Ectodermal cell (in vitro differentiated cells): ENCODE measurements around the gene TDRKH.
"Not testable (repeated sequence)": the region's sequence is repeated elsewhere in the genome, so short reads cannot be mapped to it uniquely, and the experiment has no call there.

Experiments
- H3K27ac ChIP-seq: 2 replicates; pipeline ENCODE4 v1.7.0; 2013; ENCODE audit warnings: mild to moderate bottlenecking, low read depth, low read length; ENCODE audit not compliant: insufficient read depth, poor library complexity, severe bottlenecking
- H3K27me3 ChIP-seq: 2 replicates; pipeline ENCODE4 v1.7.0; 2013; ENCODE audit warnings: mild to moderate bottlenecking, low read length; ENCODE audit not compliant: insufficient read depth, control insufficient read depth, poor library complexity, severe bottlenecking
- H3K36me3 ChIP-seq: one replicate; pipeline ENCODE4 v1.7.0; 2013; ENCODE audit warnings: low read length; ENCODE audit not compliant: control insufficient read depth, insufficient read depth
- H3K4me1 ChIP-seq: one replicate; pipeline ENCODE4 v1.7.0; 2013; ENCODE audit warnings: low read length; ENCODE audit not compliant: control insufficient read depth, insufficient read depth
- H3K4me3 ChIP-seq: 2 replicates; pipeline ENCODE4 v1.7.0; 2013; ENCODE audit warnings: low read depth, low read length, control low read depth; ENCODE audit not compliant: insufficient read depth
- H3K9me3 ChIP-seq: 2 replicates; pipeline ENCODE4 v1.7.0; 2013; ENCODE audit warnings: mild to moderate bottlenecking, low read length, moderate library complexity; ENCODE audit not compliant: control insufficient read depth
- WGBS, 2 experiments: methylation state at CpG; one replicate each; pipeline ENCODE4 v1.1.7; 2013; ENCODE audit warnings: missing lambda C conversion rate in 2 of 2; 5-methylcytosine and 5-hydroxymethylcytosine counted together

The TDRKH gene

DNA sequence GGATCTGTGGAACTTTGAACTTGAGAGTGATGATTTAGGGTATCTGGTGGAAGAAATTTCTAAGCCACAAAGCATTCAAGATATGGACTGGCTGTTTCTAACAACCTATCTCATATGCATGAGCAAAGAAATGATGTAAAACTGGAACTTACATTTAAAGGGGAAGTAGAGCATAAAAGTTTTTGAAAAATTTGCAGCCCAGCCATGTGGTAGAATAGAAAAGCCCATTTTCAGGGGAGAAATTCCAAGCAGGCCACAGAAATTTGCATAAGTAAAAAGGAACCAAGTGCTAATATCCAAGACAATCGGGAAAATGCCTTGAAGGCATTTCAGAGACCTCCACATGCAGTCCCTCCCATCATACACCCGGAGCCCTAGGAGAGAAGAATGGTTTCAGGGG, 53.3 kb downstream of the TDRKH start:
- H3K36me3 ChIP-seq: no peaks in the 10 kb centered on the region
- peaks cover 2% of the 10 kb centered on the region for H3K9me3 ChIP-seq
- no peak overlapping the region for H3K27ac ChIP-seq
- 70 to 73% methylated on average over 2 of the region's 2 CpGs for WGBS, 2 experiments
- H3K4me1 ChIP-seq: no peaks in the 10 kb centered on the region
- H3K27me3 ChIP-seq: no peaks in the 10 kb centered on the region
- H3K4me3 ChIP-seq: no peak overlapping the region

DNA sequence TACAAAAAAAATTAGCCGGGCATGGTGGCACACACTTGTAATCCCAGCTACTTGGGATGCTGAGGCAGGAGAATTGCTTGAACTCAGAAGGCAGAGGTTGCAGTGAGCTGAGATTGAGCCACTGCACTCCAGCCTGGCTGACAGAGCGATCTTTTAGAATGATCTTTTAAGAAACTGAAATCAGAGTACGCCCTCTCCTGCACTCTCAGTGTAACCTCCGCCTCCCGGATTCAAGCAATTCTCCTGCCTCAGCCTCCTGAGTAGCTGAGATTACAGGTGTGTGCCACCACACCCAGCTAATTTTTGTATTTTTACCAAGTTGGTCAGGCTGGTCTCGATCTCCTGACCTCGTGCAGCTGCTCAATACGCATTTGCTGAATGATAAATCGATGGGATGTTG, 56.3 kb downstream of the TDRKH start:
- H3K9me3 ChIP-seq, H3K4me1 ChIP-seq, H3K27me3 ChIP-seq, H3K36me3 ChIP-seq, H3K27ac ChIP-seq, H3K4me3 ChIP-seq: not testable (repeated sequence)
- WGBS, 2 experiments: 89 to 93% methylated on average over 9 of the region's 9 CpGs

DNA sequence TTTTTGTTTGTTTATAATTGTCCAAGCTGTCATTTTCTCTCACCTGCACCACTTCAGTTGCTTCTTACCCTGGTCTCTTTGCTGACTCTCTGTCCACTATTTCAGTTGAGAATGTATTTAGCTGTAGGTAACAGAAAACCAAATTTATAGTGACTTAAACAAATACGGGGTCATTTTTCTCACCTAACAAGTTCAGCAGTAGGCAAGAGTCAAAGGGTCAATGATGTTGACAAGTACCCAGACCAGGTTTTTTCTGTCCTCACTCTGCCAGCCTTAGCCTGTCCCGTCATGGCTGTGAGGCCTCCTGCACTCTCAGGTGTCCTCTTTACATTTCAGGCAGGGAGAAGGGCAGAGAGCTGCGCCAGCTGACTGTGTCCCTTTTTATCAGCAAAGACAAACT, 57.2 kb downstream of the TDRKH start:
- H3K4me3 ChIP-seq: no peak overlapping the region
- peaks cover 17% of the 10 kb centered on the region for H3K4me1 ChIP-seq
- 89 to 91% methylated on average over 3 of the region's 3 CpGs for WGBS, 2 experiments
- H3K27ac ChIP-seq: no peak overlapping the region
- H3K36me3 ChIP-seq: no peaks in the 10 kb centered on the region
- peaks cover 1% of the 10 kb centered on the region for H3K27me3 ChIP-seq
- H3K9me3 ChIP-seq: peaks cover 2% of the 10 kb centered on the region

DNA sequence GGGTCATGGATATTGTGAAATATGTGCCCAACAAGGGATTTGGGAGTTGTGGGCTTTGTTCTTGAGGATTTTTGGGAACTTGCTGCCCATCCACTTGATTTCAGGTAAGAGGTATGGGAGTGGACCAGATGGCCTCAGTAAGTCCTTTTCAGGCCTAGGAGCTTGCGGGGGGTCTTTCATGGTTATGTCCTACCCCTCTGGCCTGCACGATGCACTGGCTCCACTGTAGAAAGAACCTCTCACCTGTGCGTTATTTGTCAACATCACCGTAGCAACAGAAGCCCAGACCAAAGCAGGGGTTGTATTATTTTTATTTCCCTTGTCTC, 60.4 kb downstream of the TDRKH start:
- Histone ChIP-seq H3K36me3 (no peaks in the 10 kb centered on the region), H3K4me1 (peaks cover 21% of the 10 kb centered on the region), H3K4me3 (no peak overlapping the region), H3K9me3 (no peaks in the 10 kb centered on the region), H3K27ac (no peak overlapping the region), H3K27me3 (peaks cover 7% of the 10 kb centered on the region)
- 89 to 92% methylated on average over 4 of the region's 4 CpGs for WGBS, 2 experiments

DNA sequence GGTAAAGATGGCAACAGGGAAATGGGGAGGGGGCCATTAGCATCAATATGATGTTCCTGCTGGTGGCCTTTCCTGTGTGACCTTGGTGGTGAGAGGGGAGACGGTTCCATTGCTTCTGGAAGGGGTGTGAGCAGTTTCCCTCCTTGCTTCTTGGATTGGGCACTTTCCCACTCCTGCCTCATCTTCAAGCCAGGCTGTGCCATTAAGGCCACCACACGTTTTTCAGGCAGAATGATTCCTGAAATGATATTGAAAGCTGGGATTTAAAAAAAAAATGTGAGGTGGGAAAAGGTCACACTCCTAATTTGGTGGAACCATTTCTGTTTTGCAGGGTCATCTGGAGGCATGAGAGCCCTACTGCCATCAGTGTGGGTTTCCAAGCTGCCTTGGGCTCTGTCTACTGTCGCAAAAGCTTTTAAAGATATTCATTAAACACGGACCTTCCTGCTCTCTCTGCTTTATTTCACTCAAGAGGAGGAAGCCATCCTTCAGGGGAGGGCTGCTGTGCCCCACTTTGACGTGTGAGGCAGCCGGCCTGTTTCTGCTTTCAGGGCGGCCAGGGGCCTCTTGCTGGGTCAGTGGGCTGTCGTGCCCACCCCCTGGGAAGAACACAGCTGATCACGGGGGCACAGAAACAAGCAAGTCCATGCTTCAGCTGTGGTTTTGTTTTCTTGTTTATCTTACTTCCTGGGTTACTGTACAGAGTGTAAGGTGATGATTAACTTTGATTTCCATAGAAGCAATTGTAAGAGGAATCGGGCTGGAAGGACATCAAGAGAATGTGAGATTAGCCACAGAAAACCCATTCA, 60.9 kb downstream of the TDRKH start:
- WGBS, 2 experiments: 68 to 71% methylated on average over 10 of the region's 10 CpGs
- Histone ChIP-seq H3K36me3 (no peaks in the 10 kb centered on the region), H3K9me3 (no peaks in the 10 kb centered on the region)

DNA sequence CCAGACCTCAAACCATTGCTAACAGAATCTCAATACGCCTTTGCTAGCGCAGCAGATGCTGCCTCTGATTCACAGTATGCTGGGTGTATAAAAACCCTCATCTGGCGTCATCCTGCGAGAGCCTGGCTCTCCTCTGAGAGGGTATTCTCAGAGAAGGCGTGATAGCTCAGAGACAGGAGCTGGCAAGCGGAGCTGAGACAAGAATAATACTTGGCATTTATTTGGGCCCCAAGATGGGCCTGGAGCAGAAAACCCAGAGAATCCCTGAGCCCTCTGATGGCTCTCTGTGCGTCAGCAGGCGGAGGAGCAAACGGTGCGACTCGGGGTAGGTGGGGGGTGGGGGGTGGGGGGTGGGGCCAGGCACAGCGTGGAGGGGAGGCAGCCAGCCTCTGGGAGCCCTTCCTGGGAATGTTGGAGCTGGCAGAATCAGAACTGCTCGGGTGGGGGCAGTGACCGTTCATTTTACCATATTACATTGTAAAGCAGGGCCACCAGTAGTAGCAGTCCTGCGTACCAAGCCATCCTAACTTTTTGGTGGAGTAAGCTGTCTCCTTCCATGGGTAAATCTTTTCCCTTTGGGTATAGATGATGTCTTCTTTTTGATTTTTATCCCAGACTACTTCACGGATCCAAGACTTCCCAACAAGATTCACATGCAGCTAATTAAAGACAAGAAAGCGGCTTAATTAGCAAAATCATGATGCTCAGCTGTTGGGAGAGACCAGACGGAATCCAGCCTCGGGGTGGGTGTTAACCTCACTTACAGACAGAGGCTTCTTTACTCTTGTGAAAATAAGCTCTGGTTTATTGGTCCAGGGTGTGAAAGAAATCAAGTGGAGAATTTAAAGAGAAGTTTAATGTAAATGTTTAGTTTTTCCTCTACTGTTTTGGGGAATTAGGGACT, 61.9 kb downstream of the TDRKH start:
- Histone ChIP-seq H3K27me3 (peaks cover 16% of the 10 kb centered on the region), H3K4me3 (no peak overlapping the region), H3K9me3 (no peaks in the 10 kb centered on the region), H3K4me1 (peaks cover 21% of the 10 kb centered on the region), H3K27ac (no peak overlapping the region), H3K36me3 (no peaks in the 10 kb centered on the region)
- WGBS, 2 experiments: 33 to 37% methylated on average over 19 of the region's 19 CpGs

More for the DNA sequence above, 60.9 kb downstream of the TDRKH start:
- H3K4me1 ChIP-seq: peaks cover 21% of the 10 kb centered on the region
- peaks cover 7% of the 10 kb centered on the region for H3K27me3 ChIP-seq
- H3K4me3 ChIP-seq: no peak overlapping the region
- H3K27ac ChIP-seq: no peak overlapping the region

DNA sequence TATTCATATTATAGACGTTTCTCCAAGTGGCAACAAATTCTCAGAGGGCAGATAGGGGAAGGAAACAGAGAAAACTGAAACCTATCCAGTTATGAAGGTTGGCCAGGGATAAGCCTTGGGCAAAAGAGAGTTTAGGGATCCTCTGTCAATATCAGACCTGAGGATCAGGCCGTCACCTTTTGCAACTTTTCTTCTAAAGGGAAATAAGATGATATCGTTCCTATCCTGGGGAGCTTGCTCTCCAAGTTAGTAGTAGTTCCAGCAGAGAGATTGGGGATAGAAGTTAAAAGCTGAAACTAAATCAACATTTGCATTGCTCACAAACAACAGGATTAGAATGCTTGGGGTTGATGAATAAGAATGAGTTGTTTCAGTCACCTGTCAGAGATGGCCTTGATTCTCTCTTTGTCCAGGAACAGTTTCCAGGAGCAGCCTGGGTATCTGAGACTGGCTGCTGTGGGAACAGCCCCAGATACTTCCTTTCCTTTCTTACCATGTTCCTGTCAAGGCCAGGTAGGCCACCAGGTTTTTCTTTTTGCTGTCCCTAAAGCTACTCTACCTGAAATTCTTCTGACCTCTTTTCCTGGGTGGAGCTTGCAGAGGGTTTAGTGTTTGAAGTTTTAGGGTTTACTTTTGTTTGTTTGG, 66.5 kb downstream of the TDRKH start:
- Histone ChIP-seq H3K27me3 (peaks cover 47% of the 10 kb centered on the region), H3K4me3 (no peak overlapping the region), H3K27ac (no peak overlapping the region), H3K9me3 (no peaks in the 10 kb centered on the region), H3K4me1 (peaks cover 31% of the 10 kb centered on the region), H3K36me3 (no peaks in the 10 kb centered on the region)
- 69 to 71% methylated on average over 3 of the region's 3 CpGs for WGBS, 2 experiments
